Esophagus squamous epithelium (tissue), 5 donors: ENCODE measurements around the gene AGBL5. TPM values are rescaled to one million over a fixed set of nuclear protein-coding genes. Genes with fewer than 3 reads are reported as not detected.

ENCODE experiments used
- DNase-seq: peaks from one replicate; lab custom pipeline; 2025; lab: John Stamatoyannopoulos, UW
- H3K27ac ChIP-seq, 4 donors: fragments of 200-600 bp; sonication (generic); one replicate each; pipeline ENCODE4 v1.5.1; 2016 to 2019; ENCODE audit warnings: mild to moderate bottlenecking in 1 of 4
- H3K27me3 ChIP-seq, 4 donors: fragments of 200-600 bp; sonication (generic); 1 replicate in 3 of 4; 2 replicates in 1 of 4; pipeline versions ENCODE4 v1.5.1 to v1.6.0; 2017 to 2021; ENCODE audit warnings: antibody characterized with exemption in 1 of 4
- H3K36me3 ChIP-seq, 3 donors: fragments of 200-600 bp; sonication (generic); one replicate each; pipeline ENCODE4 v1.5.1; 2016 to 2019
- H3K4me1 ChIP-seq, 3 donors: fragments of 200-600 bp; sonication (generic); one replicate each; pipeline ENCODE4 v1.5.1; 2017 to 2019
- H3K4me3 ChIP-seq, 4 donors: fragments of 200-600 bp; sonication (generic); 1 replicate in 3 of 4; 2 replicates in 1 of 4; pipeline ENCODE4 v1.5.1; 2016 to 2019; ENCODE audit warnings: mild to moderate bottlenecking in 2 of 4, moderate library complexity in 1 of 4
- H3K9me3 ChIP-seq, 3 donors: fragments of 200-600 bp; sonication (generic); one replicate each; pipeline ENCODE4 v1.5.1; 2016 to 2019
- CTCF ChIP-seq, 6 experiments: fragments of 450-650 bp in 4 of 6; fragments of 200-600 bp in 2 of 6; sonication (generic) in 2 of 6; IDR thresholded peaks; one replicate each; pipeline ENCODE4 v1.5.1; 2016 to 2019; ENCODE audit warnings: antibody characterized with exemption in 6 of 6, mild to moderate bottlenecking in 4 of 6, moderate library complexity in 4 of 6
- POLR2A ChIP-seq, 4 donors: fragments of 450-650 bp; IDR thresholded peaks; one replicate each; pipeline ENCODE4 v1.6.1; 2017; ENCODE audit warnings: antibody characterized with exemption in 4 of 4, mild to moderate bottlenecking in 4 of 4, moderate library complexity in 3 of 4
- WGBS, 2 donors: methylation state at CpG; one replicate each; pipeline ENCODE4 v1.1.5; 2018; 5-methylcytosine and 5-hydroxymethylcytosine counted together
- intact Hi-C: fragments of 100-400 bp; cut with DNase I; formaldehyde crosslinking; loops from one replicate; pipeline ENCODE4 v1.15.0; 2022
- total RNA-seq, 4 donors: library from RNA; depleted of rRNA; stranded (reverse); fragments of >200 nt; gene quantifications; one replicate each; pipeline ENCODE4 v1.1.0, GENCODE V29; 2016
- donor health status: DM: yes; HTN: yes; CAD: no.

The AGBL5 gene
- total RNA-seq, 4 donors from 2014 or later = 4.7 to 12.4 (median 9.6) TPM

- Histone ChIP-seq H3K27ac (no peak overlapping the region), H3K27me3 (no peaks in the 10 kb centered on the region), H3K9me3 (no peaks in the 10 kb centered on the region), H3K4me1 (peaks cover 0 to 6% (median 0%) of the 10 kb centered on the region in 3 donors), H3K36me3 (no peaks in the 10 kb centered on the region), H3K4me3 (no peak overlapping the region)
- WGBS, 2 donors = 82 to 87% methylated on average over 2 to 3 of the region's 3 CpGs
- no peak for TF ChIP-seq POLR2A (IDR thresholded peaks at IDR 0.05)
- no peak for TF ChIP-seq CTCF (IDR thresholded peaks at IDR 0.05)
- intact Hi-C loops = no loop called here
- DNase-seq = no peak
These were observed 41.3 kb upstream of the AGBL5 start for GRCh38 chr2:27010139-27010538.

- Histone ChIP-seq H3K27ac (no peak overlapping the region), H3K9me3 (no peaks in the 10 kb centered on the region), H3K36me3 (no peaks in the 10 kb centered on the region), H3K27me3 (no peaks in the 10 kb centered on the region), H3K4me3 (no peak overlapping the region), H3K4me1 (peaks cover 0 to 23% (median 0%) of the 10 kb centered on the region in 3 donors)
- intact Hi-C loops = no loop called here
- DNase-seq = no peak
- WGBS, 2 donors = 80 to 96% methylated on average over 4 of the region's 4 CpGs
- no peak for TF ChIP-seq CTCF (IDR thresholded peaks at IDR 0.05)
- no peak for TF ChIP-seq POLR2A (IDR thresholded peaks at IDR 0.05)
These were observed 37.7 kb upstream of the AGBL5 start for GRCh38 chr2:27013738-27014137.

GRCh38 chr2:27014771-27015433, 36.6 kb upstream of the AGBL5 start:
- no peak overlapping the region for H3K27ac ChIP-seq
- no peaks in the 10 kb centered on the region for H3K27me3 ChIP-seq
- peaks cover 0 to 23% (median 0%) of the 10 kb centered on the region in 3 donors for H3K4me1 ChIP-seq
- no peaks in the 10 kb centered on the region for H3K9me3 ChIP-seq
- DNase-seq = no peak
- H3K36me3 ChIP-seq = no peaks in the 10 kb centered on the region
- H3K4me3 ChIP-seq = no peak overlapping the region
- WGBS, 2 donors = 81 to 89% methylated on average over 3 to 5 of the region's 8 CpGs
- TF ChIP-seq CTCF (IDR thresholded peaks at IDR 0.05) (no peak), POLR2A (IDR thresholded peaks at IDR 0.05) (no peak)
- intact Hi-C loops = loop anchor here (5.0 kb wide), 1 partner anchor 53 kb away; no protein-coding TSS in a partner anchor

- Histone ChIP-seq H3K4me3 (no peak overlapping the region), H3K27me3 (no peaks in the 10 kb centered on the region), H3K4me1 (peaks cover 0 to 39% (median 7%) of the 10 kb centered on the region in 3 donors), H3K36me3 (no peaks in the 10 kb centered on the region), H3K27ac (no peak overlapping the region), H3K9me3 (no peaks in the 10 kb centered on the region)
- WGBS, 2 donors = 50 to 67% methylated on average over 2 to 3 of the region's 3 CpGs
- TF ChIP-seq POLR2A (IDR thresholded peaks at IDR 0.05) = no peak
- TF ChIP-seq CTCF (IDR thresholded peaks at IDR 0.05) = peak; percentile 35 to 78 (median 67)
- DNase-seq = no peak
- intact Hi-C loops = loop anchor here (5.0 kb wide), 1 partner anchor 55 kb away; no protein-coding TSS in a partner anchor
These were observed 34.6 kb upstream of the AGBL5 start for GRCh38 chr2:27016801-27017325.

- TF ChIP-seq CTCF (IDR thresholded peaks at IDR 0.05) (no peak), POLR2A (IDR thresholded peaks at IDR 0.05) (no peak)
- Histone ChIP-seq H3K36me3 (peaks cover 0 to 12% (median 4%) of the 10 kb centered on the region in 3 donors), H3K9me3 (no peaks in the 10 kb centered on the region), H3K4me3 (no peak overlapping the region), H3K27ac (no peak overlapping the region), H3K4me1 (peaks cover 0 to 43% (median 9%) of the 10 kb centered on the region in 3 donors), H3K27me3 (no peaks in the 10 kb centered on the region)
- DNase-seq = no peak
- intact Hi-C loops = loop anchor here (5.0 kb wide), 1 partner anchor 56 kb away; no protein-coding TSS in a partner anchor
- 88 to 89% methylated on average over 3 of the region's 3 CpGs for WGBS, 2 donors
These were observed 33.3 kb upstream of the AGBL5 start for GRCh38 chr2:27018142-27018541.
